ENCODE data around the gene WNT9B. TPM values are rescaled to one million over a fixed set of nuclear protein-coding genes. Genes with fewer than 3 reads are reported as not detected.

The WNT9B gene
- total RNA-seq, 1 experiment from 2014 or later = not detected

DNA sequence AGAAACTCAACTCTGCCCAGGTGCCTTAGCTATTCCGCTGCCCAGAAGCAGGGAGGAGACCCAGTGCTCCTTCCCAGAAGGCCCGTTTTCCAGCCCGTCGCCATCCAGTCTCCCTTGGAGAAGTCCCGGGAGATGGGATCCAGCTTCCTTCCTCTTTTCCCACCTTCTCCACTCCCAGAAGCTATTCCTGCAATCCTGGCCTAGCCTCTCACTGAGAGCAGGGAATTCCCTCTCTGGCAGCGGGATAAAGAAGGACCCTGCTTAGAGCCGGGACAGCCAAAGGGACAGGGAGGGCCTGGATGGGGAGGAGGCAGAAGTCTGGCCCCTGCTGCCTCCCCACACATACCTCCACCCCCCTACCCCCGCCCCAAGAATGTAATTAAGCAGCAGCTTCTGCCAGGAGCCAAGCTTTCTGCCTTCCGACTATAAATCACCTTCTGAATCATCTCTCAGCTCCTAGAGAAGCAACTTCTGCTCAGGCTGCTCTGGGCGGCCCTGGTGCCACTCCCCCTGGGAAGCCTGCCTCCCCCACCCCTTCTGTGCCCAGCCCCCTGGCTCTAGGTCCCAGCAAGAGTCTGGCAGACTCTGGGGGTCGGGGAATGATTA is 39.3 kb upstream of the WNT9B start:
- ChIA-PET POLR2A (ENCODE audit: low non-redundant PET) (no interaction called here), CTCF (no interaction called here)
- H3K27me3 ChIP-seq (replicated peaks; ENCODE audit: insufficient read depth, low read depth, low read length, poor library complexity) = no peaks in the 10 kb centered on the region
- H3K9me3 ChIP-seq (ENCODE audit: low read depth, low read length, poor library complexity, severe bottlenecking) = no peaks in the 10 kb centered on the region
- no TSS peak for BruUV-seq (replicated peaks)
- intact Hi-C loops (cut with micrococcal nuclease; ENCODE audit: unreplicated experiment) = no loop called here
- no peaks in the 10 kb centered on the region for H3K36me3 ChIP-seq (ENCODE audit: insufficient read depth, low read length, poor library complexity, severe bottlenecking)
- DNase-seq (ENCODE audit: low spot score) = peak; percentile 22
- no peak overlapping the region for H3K4me3 ChIP-seq (ENCODE audit: low read depth, low read length, poor library complexity, severe bottlenecking)
- no peak overlapping the region for H3K27ac ChIP-seq (ENCODE audit: low read depth, low read length, poor library complexity, severe bottlenecking)
- no peak for TF ChIP-seq EZH2 (IDR thresholded peaks at IDR 0.05; ENCODE audit: borderline replicate concordance, low read depth, low read length, poor library complexity, severe bottlenecking)
- TF ChIP-seq, protein P1, sequence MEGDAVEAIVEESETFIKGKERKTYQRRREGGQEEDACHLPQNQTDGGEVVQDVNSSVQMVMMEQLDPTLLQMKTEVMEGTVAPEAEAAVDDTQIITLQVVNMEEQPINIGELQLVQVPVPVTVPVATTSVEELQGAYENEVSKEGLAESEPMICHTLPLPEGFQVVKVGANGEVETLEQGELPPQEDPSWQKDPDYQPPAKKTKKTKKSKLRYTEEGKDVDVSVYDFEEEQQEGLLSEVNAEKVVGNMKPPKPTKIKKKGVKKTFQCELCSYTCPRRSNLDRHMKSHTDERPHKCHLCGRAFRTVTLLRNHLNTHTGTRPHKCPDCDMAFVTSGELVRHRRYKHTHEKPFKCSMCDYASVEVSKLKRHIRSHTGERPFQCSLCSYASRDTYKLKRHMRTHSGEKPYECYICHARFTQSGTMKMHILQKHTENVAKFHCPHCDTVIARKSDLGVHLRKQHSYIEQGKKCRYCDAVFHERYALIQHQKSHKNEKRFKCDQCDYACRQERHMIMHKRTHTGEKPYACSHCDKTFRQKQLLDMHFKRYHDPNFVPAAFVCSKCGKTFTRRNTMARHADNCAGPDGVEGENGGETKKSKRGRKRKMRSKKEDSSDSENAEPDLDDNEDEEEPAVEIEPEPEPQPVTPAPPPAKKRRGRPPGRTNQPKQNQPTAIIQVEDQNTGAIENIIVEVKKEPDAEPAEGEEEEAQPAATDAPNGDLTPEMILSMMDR (conservative IDR thresholded peaks at IDR 0.05; ENCODE audit: low read depth, low read length) = no peak
- no peaks in the 10 kb centered on the region for H3K4me1 ChIP-seq (ENCODE audit: insufficient read depth, low read length, poor library complexity, severe bottlenecking)

GRCh38 chr17:46812624-46813318 is 38.6 kb upstream of the WNT9B start:
- intact Hi-C loops (cut with micrococcal nuclease; ENCODE audit: unreplicated experiment) = no loop called here

GRCh38 chr17:46813920-46814319 is 37.5 kb upstream of the WNT9B start:
- no peaks in the 10 kb centered on the region for H3K36me3 ChIP-seq (ENCODE audit: insufficient read depth, low read length, poor library complexity, severe bottlenecking)
- intact Hi-C loops (cut with micrococcal nuclease; ENCODE audit: unreplicated experiment) = no loop called here
- POLR2A ChIA-PET (ENCODE audit: low non-redundant PET) = no interaction called here
- CTCF ChIA-PET = no interaction called here
- H3K9me3 ChIP-seq (ENCODE audit: low read depth, low read length, poor library complexity, severe bottlenecking) = no peaks in the 10 kb centered on the region
- BruUV-seq (replicated peaks) = no TSS peak
- H3K4me3 ChIP-seq (ENCODE audit: low read depth, low read length, poor library complexity, severe bottlenecking) = no peak overlapping the region
- H3K27me3 ChIP-seq (replicated peaks; ENCODE audit: insufficient read depth, low read depth, low read length, poor library complexity) = peaks cover 6% of the 10 kb centered on the region
- no peak overlapping the region for H3K27ac ChIP-seq (ENCODE audit: low read depth, low read length, poor library complexity, severe bottlenecking)
- no peaks in the 10 kb centered on the region for H3K4me1 ChIP-seq (ENCODE audit: insufficient read depth, low read length, poor library complexity, severe bottlenecking)
- no peak for DNase-seq (ENCODE audit: low spot score)
- TF ChIP-seq EZH2 (IDR thresholded peaks at IDR 0.05; ENCODE audit: borderline replicate concordance, low read depth, low read length, poor library complexity, severe bottlenecking) = no peak
- TF ChIP-seq, protein P1 (conservative IDR thresholded peaks at IDR 0.05; ENCODE audit: low read depth, low read length) = no peak

More at GRCh38 chr17:46812624-46813318, 38.6 kb upstream of the WNT9B start:
- Histone ChIP-seq H3K36me3 (ENCODE audit: insufficient read depth, low read length, poor library complexity, severe bottlenecking) (no peaks in the 10 kb centered on the region), H3K27ac (ENCODE audit: low read depth, low read length, poor library complexity, severe bottlenecking) (no peak overlapping the region), H3K27me3 (replicated peaks; ENCODE audit: insufficient read depth, low read depth, low read length, poor library complexity) (no peaks in the 10 kb centered on the region), H3K4me3 (ENCODE audit: low read depth, low read length, poor library complexity, severe bottlenecking) (no peak overlapping the region), H3K9me3 (ENCODE audit: low read depth, low read length, poor library complexity, severe bottlenecking) (no peaks in the 10 kb centered on the region), H3K4me1 (ENCODE audit: insufficient read depth, low read length, poor library complexity, severe bottlenecking) (no peaks in the 10 kb centered on the region)
- TF ChIP-seq EZH2 (IDR thresholded peaks at IDR 0.05; ENCODE audit: borderline replicate concordance, low read depth, low read length, poor library complexity, severe bottlenecking) = no peak
- TF ChIP-seq, protein P1 (conservative IDR thresholded peaks at IDR 0.05; ENCODE audit: low read depth, low read length) = no peak
- no peak for DNase-seq (ENCODE audit: low spot score)
- ChIA-PET POLR2A (ENCODE audit: low non-redundant PET) (no interaction called here), CTCF (no interaction called here)
- BruUV-seq (replicated peaks) = no TSS peak

All from A673 (cell line).